GF-D8 (cell line): ENCODE results near the gene EVI2A.

ENCODE experiments used
- DNase-seq: peaks from one replicate; lab custom pipeline; 2025; lab: John Stamatoyannopoulos, UW

Gene EVI2A

GRCh38 chr17:31273516-31273915, 47.9 kb downstream of the EVI2A start:
- DNase-seq, result no peak

GRCh38 chr17:31272803-31273202, 48.6 kb downstream of the EVI2A start:
- DNase-seq, result no peak

- DNase-seq, result no peak
These were observed 49.2 kb downstream of the EVI2A start for GRCh38 chr17:31272236-31272635.

GRCh38 chr17:31269578-31269983, 51.8 kb downstream of the EVI2A start:
- no peak for DNase-seq

GRCh38 chr17:31269036-31269577, 52.3 kb downstream of the EVI2A start:
- DNase-seq, result no peak
